GM12878 (cell line): ENCODE data around the gene LTB. TPM values are rescaled to one million over a fixed set of nuclear protein-coding genes. Genes with fewer than 3 reads are reported as not detected.

Experiments
- BHLHE40 ChIP-seq, 2 experiments: fragments of 450-650 bp in 1 of 2; IDR thresholded peaks; 2 replicates each; pipeline ENCODE4 v1.6.1; 2011 to 2017; ENCODE audit warnings: low read depth in 2 of 2, borderline replicate concordance in 1 of 2, improper control_type of control experiment in 1 of 2, low read length in 1 of 2, mild to moderate bottlenecking in 1 of 2
- CHD2 ChIP-seq: IDR thresholded peaks from 2 replicates; pipeline ENCODE4 v1.6.1; 2011; ENCODE audit warnings: low read depth, low read length, improper control_type of control experiment, borderline replicate concordance
- FOS ChIP-seq: IDR thresholded peaks from 3 replicates; pipeline ENCODE4 v1.6.1; 2011; ENCODE audit warnings: borderline replicate concordance; ENCODE audit not compliant: insufficient read length; ENCODE audit errors: extremely low read depth
- IKZF2 ChIP-seq, 2 experiments: fragments of 450-650 bp; IDR thresholded peaks; 2 replicates each; pipeline ENCODE4 v1.6.1; 2017; ENCODE audit warnings: mild to moderate bottlenecking in 2 of 2, moderate library complexity in 2 of 2
- JUND ChIP-seq: IDR thresholded peaks from 2 replicates; pipeline ENCODE4 v1.6.1; 2012; ENCODE audit warnings: low read depth, mild to moderate bottlenecking, low read length, improper control_type of control experiment, moderate library complexity
- MEF2B ChIP-seq: fragments of 450-650 bp; IDR thresholded peaks from 2 replicates; pipeline ENCODE4 v1.6.1; 2018; ENCODE audit warnings: mild to moderate bottlenecking, moderate library complexity; ENCODE audit not compliant: partially characterized antibody, poor library complexity, severe bottlenecking
- MYC ChIP-seq: IDR thresholded peaks from 2 replicates; pipeline ENCODE4 v1.6.1; 2011; ENCODE audit warnings: mild to moderate bottlenecking, low read length, moderate library complexity, inconsistent platforms; ENCODE audit not compliant: insufficient read depth, insufficient replicate concordance, insufficient read length, severe bottlenecking
- NBN ChIP-seq: fragments of 450-650 bp; IDR thresholded peaks from 2 replicates; pipeline ENCODE4 v1.6.1; 2016
- NFXL1 ChIP-seq: fragments of 450-650 bp; IDR thresholded peaks from 2 replicates; pipeline ENCODE4 v1.6.1; 2017; ENCODE audit warnings: antibody characterized with exemption, mild to moderate bottlenecking, borderline replicate concordance
- NFYB ChIP-seq: IDR thresholded peaks from 2 replicates; pipeline ENCODE4 v1.6.1; 2011; ENCODE audit warnings: low read depth, mild to moderate bottlenecking, low read length, improper control_type of control experiment, moderate library complexity; ENCODE audit not compliant: insufficient read depth
- NR2C2 ChIP-seq: IDR thresholded peaks from 2 replicates; pipeline ENCODE4 v1.6.1; 2011; ENCODE audit warnings: borderline replicate concordance, low read depth; ENCODE audit not compliant: control insufficient read depth, insufficient read length
- RELA ChIP-seq: fragments of 450-650 bp; IDR thresholded peaks from 2 replicates; pipeline ENCODE4 v1.8.0; 2014; ENCODE audit warnings: borderline replicate concordance; ENCODE audit not compliant: partially characterized antibody
- SIX5 ChIP-seq: IDR thresholded peaks from 2 replicates; pipeline ENCODE4 v1.6.1; 2011; ENCODE audit warnings: mild to moderate bottlenecking, low read depth, low read length, moderate library complexity; ENCODE audit not compliant: severe bottlenecking
- SMAD1 ChIP-seq: fragments of 450-650 bp; IDR thresholded peaks from 2 replicates; pipeline ENCODE4 v1.6.1; 2018; ENCODE audit warnings: mild to moderate bottlenecking, low read depth; ENCODE audit not compliant: partially characterized antibody
- SMARCA5 ChIP-seq: fragments of 450-650 bp; IDR thresholded peaks from 2 replicates; pipeline ENCODE4 v1.6.1; 2017; ENCODE audit warnings: mild to moderate bottlenecking
- STAT3 ChIP-seq: IDR thresholded peaks from 2 replicates; pipeline ENCODE4 v1.6.1; 2011; ENCODE audit warnings: low read depth, low read length, improper control_type of control experiment
- TCF7 ChIP-seq: IDR thresholded peaks from 2 replicates; pipeline ENCODE4 v1.6.1; 2014; ENCODE audit warnings: antibody characterized with exemption, borderline replicate concordance
- ZBED1 ChIP-seq: IDR thresholded peaks from 2 replicates; pipeline ENCODE4 v1.6.1; 2016; ENCODE audit warnings: borderline replicate concordance
- ZNF622 ChIP-seq: fragments of 450-650 bp; IDR thresholded peaks from 2 replicates; pipeline ENCODE4 v1.6.1; 2017; ENCODE audit warnings: mild to moderate bottlenecking, inconsistent platforms
- ZZZ3 ChIP-seq: IDR thresholded peaks from 2 replicates; pipeline ENCODE4 v1.6.1; 2011; ENCODE audit warnings: low read depth; ENCODE audit not compliant: control insufficient read depth, insufficient read length
- polyA plus RNA-seq, 11 experiments: library from polyadenylated mRNA; depleted of rRNA in 4 of 11; unstranded in 6 of 11; stranded (reverse) in 5 of 11; fragments of >200 nt; fragmentation: Nextera tagmentation in 4 of 11; fragmentation: Illumina TruSeq in 1 of 11; extraction: Ambion mirVana in 4 of 11; extraction: Trizol in 1 of 11; gene quantifications; 1 replicate in 1 of 11; 2 replicates in 10 of 11; pipeline versions ENCODE4 v1.2.1 to v1.2.3, GENCODE V29; 2011 to 2016; ENCODE audit warnings: inconsistent platforms in 2 of 11, missing spikeins in 2 of 11, low read depth in 1 of 11
- total RNA-seq, 4 experiments: library from RNA; depleted of rRNA in 3 of 4; stranded (reverse); fragments of >200 nt in 3 of 4; fragmentation: Illumina TruSeq in 1 of 4; extraction: Trizol in 1 of 4; gene quantifications; 2 replicates each; pipeline versions ENCODE4 v1.2.1 to v1.2.3, GENCODE V29; 2013 to 2021
- TF ChIP-seq, protein P1 (sequence below): IDR thresholded peaks from 2 replicates; pipeline ENCODE4 v1.6.1; 2012; ENCODE audit warnings: improper control_type of control experiment, low read depth, low read length; ENCODE audit not compliant: insufficient replicate concordance
- TF ChIP-seq, protein P2 (sequence below): fragments of 450-650 bp; IDR thresholded peaks from 2 replicates; pipeline ENCODE4 v1.6.1; 2014; ENCODE audit warnings: mild to moderate bottlenecking
- TF ChIP-seq, protein P3 (sequence below): IDR thresholded peaks from 2 replicates; pipeline ENCODE4 v1.6.1; 2012; ENCODE audit warnings: low read depth, low read length, improper control_type of control experiment

Gene LTB
- total and polyA plus RNA-seq, 10 of the 15 experiments (the other 5 are each of a cell fraction or from before 2014, with no cell fraction given): 0.71 to 74.3 (median 20.0) TPM

DNA sequence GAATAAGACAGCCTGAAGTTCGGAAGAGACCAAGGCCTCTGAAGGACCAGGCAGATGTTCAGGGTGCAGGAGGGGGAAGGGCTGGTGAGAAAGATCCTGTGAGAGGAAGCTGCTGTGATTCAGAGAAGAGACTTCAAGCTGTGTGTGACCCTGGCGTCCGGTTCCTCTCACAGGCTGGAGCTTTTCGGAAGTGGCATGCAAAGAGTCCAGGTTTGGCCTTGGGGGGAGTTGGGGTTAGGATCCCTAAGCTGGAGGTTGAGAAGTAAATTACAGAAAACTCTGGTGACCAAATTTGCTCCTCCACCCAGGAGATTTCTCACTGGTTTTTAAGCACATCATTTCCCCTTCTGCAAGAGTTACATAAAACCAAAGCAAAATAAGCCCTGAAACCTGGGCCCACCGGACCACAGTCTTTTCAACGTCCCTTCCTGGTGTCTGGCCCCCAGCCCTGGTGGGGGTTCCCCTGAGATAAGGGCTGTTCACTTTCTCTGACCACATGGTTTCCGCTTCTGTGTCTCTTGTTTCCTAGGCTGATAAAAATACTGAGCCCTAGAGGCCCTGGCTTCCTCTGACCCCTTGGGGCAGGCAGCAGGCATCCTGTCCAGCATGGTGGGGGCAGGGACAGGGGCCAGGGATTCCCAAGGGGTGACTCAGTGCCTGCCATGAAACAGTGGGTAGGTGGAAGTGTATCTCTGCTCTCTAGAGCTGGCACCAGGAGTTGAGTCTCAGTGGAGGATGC, 22.1 kb downstream of the LTB start (continued):
- TF ChIP-seq, protein P1, sequence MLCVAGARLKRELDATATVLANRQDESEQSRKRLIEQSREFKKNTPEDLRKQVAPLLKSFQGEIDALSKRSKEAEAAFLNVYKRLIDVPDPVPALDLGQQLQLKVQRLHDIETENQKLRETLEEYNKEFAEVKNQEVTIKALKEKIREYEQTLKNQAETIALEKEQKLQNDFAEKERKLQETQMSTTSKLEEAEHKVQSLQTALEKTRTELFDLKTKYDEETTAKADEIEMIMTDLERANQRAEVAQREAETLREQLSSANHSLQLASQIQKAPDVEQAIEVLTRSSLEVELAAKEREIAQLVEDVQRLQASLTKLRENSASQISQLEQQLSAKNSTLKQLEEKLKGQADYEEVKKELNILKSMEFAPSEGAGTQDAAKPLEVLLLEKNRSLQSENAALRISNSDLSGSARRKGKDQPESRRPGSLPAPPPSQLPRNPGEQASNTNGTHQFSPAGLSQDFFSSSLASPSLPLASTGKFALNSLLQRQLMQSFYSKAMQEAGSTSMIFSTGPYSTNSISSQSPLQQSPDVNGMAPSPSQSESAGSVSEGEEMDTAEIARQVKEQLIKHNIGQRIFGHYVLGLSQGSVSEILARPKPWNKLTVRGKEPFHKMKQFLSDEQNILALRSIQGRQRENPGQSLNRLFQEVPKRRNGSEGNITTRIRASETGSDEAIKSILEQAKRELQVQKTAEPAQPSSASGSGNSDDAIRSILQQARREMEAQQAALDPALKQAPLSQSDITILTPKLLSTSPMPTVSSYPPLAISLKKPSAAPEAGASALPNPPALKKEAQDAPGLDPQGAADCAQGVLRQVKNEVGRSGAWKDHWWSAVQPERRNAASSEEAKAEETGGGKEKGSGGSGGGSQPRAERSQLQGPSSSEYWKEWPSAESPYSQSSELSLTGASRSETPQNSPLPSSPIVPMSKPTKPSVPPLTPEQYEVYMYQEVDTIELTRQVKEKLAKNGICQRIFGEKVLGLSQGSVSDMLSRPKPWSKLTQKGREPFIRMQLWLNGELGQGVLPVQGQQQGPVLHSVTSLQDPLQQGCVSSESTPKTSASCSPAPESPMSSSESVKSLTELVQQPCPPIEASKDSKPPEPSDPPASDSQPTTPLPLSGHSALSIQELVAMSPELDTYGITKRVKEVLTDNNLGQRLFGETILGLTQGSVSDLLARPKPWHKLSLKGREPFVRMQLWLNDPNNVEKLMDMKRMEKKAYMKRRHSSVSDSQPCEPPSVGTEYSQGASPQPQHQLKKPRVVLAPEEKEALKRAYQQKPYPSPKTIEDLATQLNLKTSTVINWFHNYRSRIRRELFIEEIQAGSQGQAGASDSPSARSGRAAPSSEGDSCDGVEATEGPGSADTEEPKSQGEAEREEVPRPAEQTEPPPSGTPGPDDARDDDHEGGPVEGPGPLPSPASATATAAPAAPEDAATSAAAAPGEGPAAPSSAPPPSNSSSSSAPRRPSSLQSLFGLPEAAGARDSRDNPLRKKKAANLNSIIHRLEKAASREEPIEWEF: no peak
- TF ChIP-seq BHLHE40 (IDR thresholded peaks at IDR 0.05; ENCODE audit: borderline replicate concordance in 1 of 2, low read depth in 2 of 2, low read length in 1 of 2): peak; percentile 68 to 72; a peak in 3 of 4 replicates
- TF ChIP-seq ZBED1: peak; percentile 80; the same call in 1 of the 2 replicates
- TF ChIP-seq NR2C2: no peak
- no peak for TF ChIP-seq SMAD1
- TF ChIP-seq MYC: no peak
- TF ChIP-seq IKZF2 (IDR thresholded peaks at IDR 0.05): peak; percentile 72 to 84
- TF ChIP-seq NFYB: no peak
- no peak; the same call in none of the 2 replicates for TF ChIP-seq SMARCA5
- TF ChIP-seq STAT3: no peak
- TF ChIP-seq JUND: no peak
- TF ChIP-seq CHD2: peak; percentile 73
- TF ChIP-seq RELA: peak; percentile 78
- TF ChIP-seq FOS: no peak
- no peak for TF ChIP-seq TCF7
- TF ChIP-seq, protein P2, sequence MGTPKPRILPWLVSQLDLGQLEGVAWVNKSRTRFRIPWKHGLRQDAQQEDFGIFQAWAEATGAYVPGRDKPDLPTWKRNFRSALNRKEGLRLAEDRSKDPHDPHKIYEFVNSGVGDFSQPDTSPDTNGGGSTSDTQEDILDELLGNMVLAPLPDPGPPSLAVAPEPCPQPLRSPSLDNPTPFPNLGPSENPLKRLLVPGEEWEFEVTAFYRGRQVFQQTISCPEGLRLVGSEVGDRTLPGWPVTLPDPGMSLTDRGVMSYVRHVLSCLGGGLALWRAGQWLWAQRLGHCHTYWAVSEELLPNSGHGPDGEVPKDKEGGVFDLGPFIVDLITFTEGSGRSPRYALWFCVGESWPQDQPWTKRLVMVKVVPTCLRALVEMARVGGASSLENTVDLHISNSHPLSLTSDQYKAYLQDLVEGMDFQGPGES: no peak
- TF ChIP-seq, protein P3, sequence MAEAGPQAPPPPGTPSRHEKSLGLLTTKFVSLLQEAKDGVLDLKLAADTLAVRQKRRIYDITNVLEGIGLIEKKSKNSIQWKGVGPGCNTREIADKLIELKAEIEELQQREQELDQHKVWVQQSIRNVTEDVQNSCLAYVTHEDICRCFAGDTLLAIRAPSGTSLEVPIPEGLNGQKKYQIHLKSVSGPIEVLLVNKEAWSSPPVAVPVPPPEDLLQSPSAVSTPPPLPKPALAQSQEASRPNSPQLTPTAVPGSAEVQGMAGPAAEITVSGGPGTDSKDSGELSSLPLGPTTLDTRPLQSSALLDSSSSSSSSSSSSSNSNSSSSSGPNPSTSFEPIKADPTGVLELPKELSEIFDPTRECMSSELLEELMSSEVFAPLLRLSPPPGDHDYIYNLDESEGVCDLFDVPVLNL: no peak
- TF ChIP-seq ZNF622: no peak
- TF ChIP-seq MEF2B: peak; percentile 86
- TF ChIP-seq NBN: peak; percentile 52; the same call in 1 of the 2 replicates
- TF ChIP-seq ZZZ3: no peak
- TF ChIP-seq NFXL1: no peak
- no peak for TF ChIP-seq SIX5
